Measurements from ENCODE around the gene ARHGEF11. TPM values are rescaled to one million over a fixed set of nuclear protein-coding genes. Genes with fewer than 3 reads are reported as not detected.

ARHGEF11 gene
- total RNA-seq, 1 experiment from 2014 or later: 55.5 TPM

GRCh38 chr1:156931974-156932710 lies 113.4 kb downstream of the ARHGEF11 start:
- no peak for TF ChIP-seq POLR2AphosphoS5 (IDR thresholded peaks at IDR 0.05; ENCODE audit: low read depth, low read length)
- TF ChIP-seq SIN3A (IDR thresholded peaks at IDR 0.05; ENCODE audit: borderline replicate concordance, insufficient read depth, low read depth, low read length): no peak
- no peak for TF ChIP-seq REST (IDR thresholded peaks at IDR 0.05; ENCODE audit: insufficient read depth in 1 of 2, low read depth in 2 of 2, low read length in 1 of 2)
- TF ChIP-seq TCF7L2 (IDR thresholded peaks at IDR 0.05; ENCODE audit: low read depth, low read length): no peak
- H3K9me3 ChIP-seq (ENCODE audit: control insufficient read depth, insufficient read depth, low read depth, low read length): no peaks in the 10 kb centered on the region
- H3K4me3 ChIP-seq (ENCODE audit: low read depth in 2 of 2, low read length in 2 of 2): no peak overlapping the region
- ChIA-PET POLR2A (no interaction called here), CTCF (interaction anchor here (0.6 to 1.0 kb wide), 2 partner anchors 33 to 143 kb away, joined by 3 read pairs; no protein-coding TSS in a partner anchor)
- H3K27ac ChIP-seq (ENCODE audit: low read length): no peak overlapping the region
- ATAC-seq (no peak), DNase-seq (ENCODE audit: low read depth, low spot score) (no peak)
- no TSS peak for BruUV-seq (replicated peaks)
- H3K27me3 ChIP-seq (ENCODE audit: control insufficient read depth, insufficient read depth, low read length): no peaks in the 10 kb centered on the region
- intact Hi-C loops (cut with micrococcal nuclease; ENCODE audit: unreplicated experiment) (no loop called here), in situ Hi-C loops (cut with HindIII; ENCODE audit: low pct_unique_long_range_greater_than_20kb, low sequenced_read_pairs) (no loop called here)
- no peaks in the 10 kb centered on the region for H3K36me3 ChIP-seq (ENCODE audit: control insufficient read depth, insufficient read depth, low read length)
- no peaks in the 10 kb centered on the region for H3K4me1 ChIP-seq (ENCODE audit: control insufficient read depth, insufficient read depth, low read length)

- Histone ChIP-seq H3K27me3 (ENCODE audit: control insufficient read depth, insufficient read depth, low read length) (no peaks in the 10 kb centered on the region), H3K4me1 (ENCODE audit: control insufficient read depth, insufficient read depth, low read length) (0 out of 2 replicates have a peak, but pooled peaks cover 3% of the 10 kb centered on the region), H3K36me3 (ENCODE audit: control insufficient read depth, insufficient read depth, low read length) (no peaks in the 10 kb centered on the region), H3K4me3 (ENCODE audit: low read depth in 2 of 2, low read length in 2 of 2) (no peak overlapping the region), H3K9me3 (ENCODE audit: control insufficient read depth, insufficient read depth, low read depth, low read length) (no peaks in the 10 kb centered on the region), H3K27ac (ENCODE audit: low read length) (no peak overlapping the region)
- ATAC-seq: no peak
- in situ Hi-C loops (cut with HindIII; ENCODE audit: low pct_unique_long_range_greater_than_20kb, low sequenced_read_pairs): no loop called here
- no peak for DNase-seq (ENCODE audit: low read depth, low spot score)
- CTCF ChIA-PET: interaction anchor here (0.6 kb wide), 1 partner anchor 144 kb away, joined by 3 read pairs; no protein-coding TSS in a partner anchor
- intact Hi-C loops (cut with micrococcal nuclease; ENCODE audit: unreplicated experiment): no loop called here
- POLR2A ChIA-PET: no interaction called here
- no TSS peak for BruUV-seq (replicated peaks)
- TF ChIP-seq SIN3A (IDR thresholded peaks at IDR 0.05; ENCODE audit: borderline replicate concordance, insufficient read depth, low read depth, low read length) (no peak), POLR2AphosphoS5 (IDR thresholded peaks at IDR 0.05; ENCODE audit: low read depth, low read length) (no peak), REST (IDR thresholded peaks at IDR 0.05; ENCODE audit: insufficient read depth in 1 of 2, low read depth in 2 of 2, low read length in 1 of 2) (no peak), CTCF (IDR thresholded peaks at IDR 0.05) (no peak), TCF7L2 (IDR thresholded peaks at IDR 0.05; ENCODE audit: low read depth, low read length) (no peak)
These were observed 114.2 kb downstream of the ARHGEF11 start for GRCh38 chr1:156931211-156931952.
